NT2/D1 (cell line): ENCODE results near the gene AVPR1A.

Source experiments
- DNase-seq: peaks from one replicate; pipeline ENCODE4 v3.0.0-alpha.2; 2011; ENCODE audit warnings: low read depth, low spot score
- H3K27me3 ChIP-seq: 2 replicates; pipeline ENCODE4 v1.6.0; 2011; ENCODE audit warnings: mild to moderate bottlenecking; ENCODE audit not compliant: insufficient read length, insufficient read depth
- H3K36me3 ChIP-seq: 2 replicates; pipeline ENCODE4 v1.6.1; 2011; ENCODE audit warnings: mild to moderate bottlenecking, low read length, mixed read lengths; ENCODE audit not compliant: insufficient read depth, insufficient read length
- H3K4me1 ChIP-seq: 2 replicates; pipeline ENCODE4 v1.5.1; 2011; ENCODE audit not compliant: insufficient read depth, insufficient read length
- H3K4me3 ChIP-seq: 2 replicates; pipeline ENCODE4 v1.5.1; 2011; ENCODE audit warnings: low read depth; ENCODE audit not compliant: insufficient read length
- H3K9ac ChIP-seq: 2 replicates; pipeline ENCODE4 v1.6.0; 2011; ENCODE audit warnings: low read depth; ENCODE audit not compliant: insufficient read length
- H3K9me3 ChIP-seq: 2 replicates; pipeline ENCODE4 v1.5.1; 2011; ENCODE audit warnings: mild to moderate bottlenecking, low read length; ENCODE audit not compliant: insufficient read depth
- SUZ12 ChIP-seq: IDR thresholded peaks from 2 replicates; pipeline ENCODE4 v1.6.1; 2011; ENCODE audit not compliant: insufficient read length, insufficient read depth; ENCODE audit errors: extremely low read depth
- YY1 ChIP-seq: IDR thresholded peaks from 2 replicates; pipeline ENCODE4 v1.6.1; 2011; ENCODE audit not compliant: insufficient read length, insufficient read depth
- ZNF274 ChIP-seq: IDR thresholded peaks from 2 replicates; pipeline ENCODE4 v1.6.1; 2011; ENCODE audit warnings: mild to moderate bottlenecking, low read depth, low read length

Gene AVPR1A

GRCh38 chr12:63155375-63155774 is 4.4 kb upstream of the AVPR1A start:
- Histone ChIP-seq H3K4me3 (no peak overlapping the region), H3K9ac (no peak overlapping the region), H3K9me3 (peaks cover 17% of the 10 kb centered on the region), H3K27me3 (peaks cover 16% of the 10 kb centered on the region), H3K4me1 (peaks cover 2% of the 10 kb centered on the region), H3K36me3 (no peaks in the 10 kb centered on the region)
- DNase-seq, result no peak
- TF ChIP-seq SUZ12 (no peak), ZNF274 (no peak), YY1 (no peak)

- H3K9ac ChIP-seq, result no peak overlapping the region
- peaks cover 6% of the 10 kb centered on the region for H3K4me1 ChIP-seq
- DNase-seq, result no peak
- no peaks in the 10 kb centered on the region for H3K36me3 ChIP-seq
- no peak overlapping the region for H3K4me3 ChIP-seq
- peaks cover 17% of the 10 kb centered on the region for H3K9me3 ChIP-seq
- H3K27me3 ChIP-seq, result peaks cover 24% of the 10 kb centered on the region
- TF ChIP-seq SUZ12, result no peak
- TF ChIP-seq ZNF274, result no peak
These were observed 3.6 kb upstream of the AVPR1A start for GRCh38 chr12:63154560-63154959.

DNA sequence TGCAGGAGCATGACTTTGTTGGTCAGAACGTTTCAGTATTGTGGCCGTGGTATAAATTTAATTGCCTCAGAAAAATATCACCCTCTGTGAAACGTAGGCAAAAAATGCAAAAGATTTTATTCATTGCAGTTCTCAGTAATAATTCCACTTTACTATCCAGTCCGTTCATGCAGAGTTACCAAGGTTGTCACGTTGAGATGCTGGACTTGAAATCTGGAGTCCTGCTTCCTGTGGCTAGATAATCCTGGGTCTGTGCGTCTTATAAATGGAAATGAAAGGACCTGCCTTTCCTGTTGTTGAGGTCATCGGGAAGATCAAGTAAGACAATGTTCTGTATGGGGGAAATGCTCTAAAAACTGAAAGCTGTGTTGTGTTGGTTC is 1.3 kb upstream of the AVPR1A start:
- Histone ChIP-seq H3K4me1 (peaks cover 6% of the 10 kb centered on the region), H3K4me3 (no peak overlapping the region), H3K27me3 (peaks cover 46% of the 10 kb centered on the region), H3K36me3 (no peaks in the 10 kb centered on the region), H3K9ac (no peak overlapping the region), H3K9me3 (peaks cover 17% of the 10 kb centered on the region)
- TF ChIP-seq YY1 (no peak), ZNF274 (no peak), SUZ12 (no peak)
- DNase-seq, result no peak

- Histone ChIP-seq H3K27me3 (peaks cover 46% of the 10 kb centered on the region), H3K9ac (peak overlapping the region; percentile 80), H3K9me3 (peaks cover 17% of the 10 kb centered on the region), H3K4me3 (peak overlapping the region; percentile 60), H3K36me3 (no peaks in the 10 kb centered on the region), H3K4me1 (peaks cover 6% of the 10 kb centered on the region)
- DNase-seq, result peak; percentile 80
- TF ChIP-seq YY1 (no peak), ZNF274 (no peak), SUZ12 (no peak)
These were observed 771 bp upstream of the AVPR1A start for GRCh38 chr12:63151623-63152320.

DNA sequence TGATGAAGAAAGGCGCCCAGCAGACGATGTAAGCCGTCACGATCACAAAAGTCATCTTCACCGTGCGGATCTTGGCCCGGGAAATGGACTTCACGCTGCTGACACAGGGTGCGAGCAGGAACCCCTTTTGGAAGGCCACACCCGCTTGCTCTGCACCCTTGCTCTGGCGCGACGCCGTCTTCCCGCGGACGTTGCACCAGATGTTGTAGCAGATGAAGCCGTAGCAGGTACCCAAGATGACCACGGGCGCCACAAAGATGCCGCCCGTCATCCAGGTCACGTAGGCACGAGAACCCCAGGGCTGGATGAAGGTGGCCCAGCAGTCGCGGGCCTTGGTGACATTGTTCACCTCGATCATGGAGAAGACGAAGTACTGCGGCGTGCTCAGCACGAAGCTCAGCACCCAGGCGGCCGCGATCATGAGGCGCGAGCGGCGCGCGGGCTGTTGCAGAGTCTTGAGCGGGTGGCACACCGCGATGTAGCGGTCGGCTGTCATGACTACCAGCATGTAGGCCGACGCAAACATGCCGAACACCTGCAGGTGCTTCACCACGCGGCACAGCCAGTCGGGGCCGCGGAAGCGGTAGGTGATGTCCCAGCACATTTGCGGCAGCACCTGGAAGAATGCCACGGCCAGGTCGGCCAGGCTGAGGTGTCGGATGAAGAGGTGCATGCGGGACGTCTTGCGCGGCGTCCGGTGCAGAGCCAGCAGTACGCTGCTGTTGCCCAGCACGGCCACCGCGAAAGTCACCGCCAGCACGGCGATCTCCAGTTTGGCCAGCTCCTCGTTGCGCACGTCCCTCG is 890 bp downstream of the AVPR1A start:
- DNase-seq, result no peak
- peaks cover 6% of the 10 kb centered on the region for H3K4me1 ChIP-seq
- peak overlapping the region; percentile 80 for H3K9ac ChIP-seq
- H3K36me3 ChIP-seq, result no peaks in the 10 kb centered on the region
- H3K9me3 ChIP-seq, result peaks cover 13% of the 10 kb centered on the region
- TF ChIP-seq SUZ12, result no peak
- TF ChIP-seq YY1, result no peak
- no peak for TF ChIP-seq ZNF274
- peaks cover 50% of the 10 kb centered on the region for H3K27me3 ChIP-seq
- peak overlapping the region; percentile 60 for H3K4me3 ChIP-seq

GRCh38 chr12:63144556-63144955 is 6.4 kb downstream of the AVPR1A start:
- Histone ChIP-seq H3K27me3 (peaks cover 26% of the 10 kb centered on the region), H3K9ac (no peak overlapping the region), H3K36me3 (no peaks in the 10 kb centered on the region), H3K4me1 (no peaks in the 10 kb centered on the region), H3K4me3 (no peak overlapping the region), H3K9me3 (no peaks in the 10 kb centered on the region)
- DNase-seq, result no peak
- TF ChIP-seq ZNF274, result no peak
- TF ChIP-seq SUZ12, result no peak
- TF ChIP-seq YY1, result no peak

- TF ChIP-seq ZNF274, result no peak
- TF ChIP-seq SUZ12, result no peak
- TF ChIP-seq YY1, result no peak
- no peaks in the 10 kb centered on the region for H3K9me3 ChIP-seq
These were observed 12.5 kb downstream of the AVPR1A start for GRCh38 chr12:63138488-63138887.

More at GRCh38 chr12:63138488-63138887, 12.5 kb downstream of the AVPR1A start:
- H3K4me1 ChIP-seq, result no peaks in the 10 kb centered on the region
- DNase-seq, result no peak
- H3K36me3 ChIP-seq, result no peaks in the 10 kb centered on the region
- no peaks in the 10 kb centered on the region for H3K27me3 ChIP-seq
- no peak overlapping the region for H3K9ac ChIP-seq
- no peak overlapping the region for H3K4me3 ChIP-seq
